BLaER1 (cell line): ENCODE results near the gene KCNIP4.

Source experiments
- H3K27ac ChIP-seq: shearing (Covaris generic); formaldehyde crosslinking; 2 replicates; pipeline ENCODE4 v1.8.1; 2022
- H3K27me3 ChIP-seq: shearing (Covaris generic); formaldehyde crosslinking; 2 replicates; pipeline ENCODE4 v1.8.1; 2022
- H3K36me3 ChIP-seq: shearing (Covaris generic); formaldehyde crosslinking; 2 replicates; pipeline ENCODE4 v1.8.1; 2022
- H3K4me1 ChIP-seq: shearing (Covaris generic); formaldehyde crosslinking; 2 replicates; pipeline ENCODE4 v1.8.1; 2022
- H3K4me2 ChIP-seq: shearing (Covaris generic); formaldehyde crosslinking; 2 replicates; pipeline ENCODE4 v1.8.1; 2022
- H3K4me3 ChIP-seq: shearing (Covaris generic); formaldehyde crosslinking; 2 replicates; pipeline ENCODE4 v1.8.1; 2022
- H3K9ac ChIP-seq: shearing (Covaris generic); formaldehyde crosslinking; 2 replicates; pipeline ENCODE4 v1.8.1; 2022
- H3K9me3 ChIP-seq: shearing (Covaris generic); formaldehyde crosslinking; 2 replicates; pipeline ENCODE4 v1.8.1; 2022
- H4K20me1 ChIP-seq: shearing (Covaris generic); formaldehyde crosslinking; 2 replicates; pipeline ENCODE4 v1.8.1; 2022
- Cebpa-rat ChIP-seq: shearing (Covaris generic); IDR thresholded peaks from 2 replicates; pipeline ENCODE4 v1.8.1; 2022

The KCNIP4 gene

DNA sequence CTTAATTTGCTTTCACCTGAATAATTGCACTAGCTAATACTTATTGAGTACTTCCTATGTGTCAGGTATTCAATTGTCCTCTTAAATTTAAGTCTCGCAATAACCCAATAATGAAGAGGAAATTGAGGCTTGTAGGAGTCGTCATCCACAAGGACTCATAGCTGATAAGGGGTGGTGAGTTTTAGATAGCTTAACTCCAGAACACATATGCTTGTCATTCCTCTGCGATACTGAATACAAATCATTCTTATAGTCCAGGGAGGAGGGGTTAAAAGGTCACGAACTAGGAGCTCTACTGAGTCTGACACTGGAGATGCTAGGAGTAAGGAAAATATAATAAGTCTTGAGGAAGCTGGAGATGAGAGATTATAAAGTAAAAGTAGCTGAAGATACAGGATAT lies 1249.8 kb downstream of the KCNIP4 start:
- Histone ChIP-seq H3K4me3 (no peak overlapping the region), H3K36me3 (no peaks in the 10 kb centered on the region), H3K4me1 (peaks cover 19% of the 10 kb centered on the region), H3K4me2 (no peak overlapping the region), H4K20me1 (no peaks in the 10 kb centered on the region), H3K27ac (no peak overlapping the region), H3K9ac (no peak overlapping the region), H3K27me3 (no peaks in the 10 kb centered on the region), H3K9me3 (no peaks in the 10 kb centered on the region)
- TF ChIP-seq Cebpa-rat, result no peak

DNA sequence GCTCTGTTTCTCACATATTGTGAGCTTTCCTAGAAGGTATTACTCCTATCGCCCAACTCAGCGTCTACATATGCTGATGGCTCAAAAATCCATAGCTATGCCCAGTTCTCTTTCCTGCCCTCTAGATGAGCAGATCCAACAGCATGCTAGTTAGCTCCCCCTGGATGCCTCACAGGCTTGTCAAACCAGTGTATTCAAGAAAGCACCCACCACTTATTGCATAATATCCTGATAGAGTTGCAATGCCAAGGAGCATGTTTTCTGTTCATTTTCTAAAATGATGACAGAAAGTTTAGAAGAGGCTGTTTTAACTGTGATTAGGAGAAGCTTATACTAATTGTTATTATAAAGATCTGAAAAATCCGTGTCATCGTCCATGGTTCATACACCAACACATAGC lies 1250.2 kb downstream of the KCNIP4 start:
- no peak overlapping the region for H3K9ac ChIP-seq
- H3K27ac ChIP-seq, result no peak overlapping the region
- H3K36me3 ChIP-seq, result no peaks in the 10 kb centered on the region
- no peak overlapping the region for H3K4me3 ChIP-seq
- no peak overlapping the region for H3K4me2 ChIP-seq
- H3K27me3 ChIP-seq, result no peaks in the 10 kb centered on the region
- 0 out of 2 replicates have a peak, but pooled peaks have one; percentile 23 for TF ChIP-seq Cebpa-rat
- H3K9me3 ChIP-seq, result no peaks in the 10 kb centered on the region
- no peaks in the 10 kb centered on the region for H4K20me1 ChIP-seq
- H3K4me1 ChIP-seq, result peaks cover 19% of the 10 kb centered on the region

DNA sequence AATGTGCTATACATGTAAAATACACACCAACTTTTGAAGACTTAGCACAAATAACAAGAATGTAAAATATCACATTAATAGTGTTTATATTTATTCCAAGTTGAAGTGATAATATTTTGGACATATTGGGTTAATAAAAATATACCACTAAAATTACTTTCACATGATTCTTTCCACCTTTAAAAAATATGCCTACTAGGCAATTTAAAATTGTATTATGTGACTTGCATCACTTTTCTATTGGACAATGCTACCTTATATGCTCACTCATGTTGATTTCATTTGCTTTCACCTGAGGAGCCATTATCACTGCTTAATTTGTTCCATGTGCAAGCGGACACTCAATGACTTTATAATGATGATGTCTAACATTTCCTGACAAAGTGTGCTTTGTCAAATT lies 1251.8 kb downstream of the KCNIP4 start:
- Histone ChIP-seq H3K4me3 (no peak overlapping the region), H3K9me3 (no peaks in the 10 kb centered on the region), H3K27me3 (no peaks in the 10 kb centered on the region), H3K9ac (no peak overlapping the region), H3K4me2 (no peak overlapping the region), H4K20me1 (no peaks in the 10 kb centered on the region), H3K36me3 (no peaks in the 10 kb centered on the region), H3K4me1 (peaks cover 19% of the 10 kb centered on the region), H3K27ac (no peak overlapping the region)
- TF ChIP-seq Cebpa-rat, result no peak

- no peak overlapping the region for H3K27ac ChIP-seq
- H3K4me3 ChIP-seq, result no peak overlapping the region
- no peaks in the 10 kb centered on the region for H3K4me1 ChIP-seq
- no peaks in the 10 kb centered on the region for H3K36me3 ChIP-seq
- TF ChIP-seq Cebpa-rat, result no peak
- H3K9me3 ChIP-seq, result no peaks in the 10 kb centered on the region
- H3K27me3 ChIP-seq, result no peaks in the 10 kb centered on the region
- no peak overlapping the region for H3K4me2 ChIP-seq
- no peaks in the 10 kb centered on the region for H4K20me1 ChIP-seq
- no peak overlapping the region for H3K9ac ChIP-seq
Observed at GRCh38 chr4:20687864-20688263, 1260.7 kb downstream of the KCNIP4 start.

DNA sequence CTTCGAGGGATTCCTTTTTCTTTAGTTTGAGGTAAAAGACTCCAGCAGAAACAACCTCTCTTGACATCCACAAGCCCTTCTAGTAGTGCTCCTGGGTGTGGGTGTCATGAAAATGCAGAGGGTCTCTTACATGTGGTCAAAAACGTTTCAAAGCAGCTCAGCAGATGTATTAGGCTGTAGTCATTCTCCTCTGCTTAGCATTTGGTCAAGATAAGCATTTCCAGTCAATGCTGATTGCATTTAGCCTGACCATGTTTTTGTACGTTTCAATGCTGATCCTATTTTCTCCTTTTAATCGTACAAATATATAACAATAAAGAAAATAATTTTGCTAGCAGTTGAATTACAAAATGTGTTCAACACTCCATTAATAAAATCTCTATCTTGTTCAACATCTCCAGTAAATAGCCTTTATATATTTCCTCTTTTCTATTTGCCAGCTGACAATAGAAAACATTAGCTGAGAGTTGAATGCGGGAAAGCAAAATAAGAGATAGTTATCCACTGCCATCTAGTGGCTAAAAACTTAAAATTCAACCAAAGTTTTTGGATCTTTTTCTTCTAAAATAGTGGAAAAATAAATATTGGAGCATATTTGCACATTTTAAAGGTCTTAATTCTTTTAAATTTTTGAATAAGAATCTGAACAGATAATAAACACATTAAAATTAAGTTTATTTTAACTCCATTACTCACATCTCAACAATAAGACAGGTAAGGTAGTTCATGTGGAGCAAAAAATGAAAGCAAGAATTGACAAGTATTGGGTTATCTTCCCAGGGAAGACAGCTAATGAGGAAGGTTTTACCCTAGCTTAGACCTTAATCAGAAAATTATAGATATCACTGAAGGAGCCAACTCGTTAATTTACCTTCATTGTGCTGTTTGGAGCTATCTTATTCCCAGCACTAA lies 1263.5 kb downstream of the KCNIP4 start:
- H3K27ac ChIP-seq, result no peak overlapping the region
- no peaks in the 10 kb centered on the region for H3K4me1 ChIP-seq
- no peaks in the 10 kb centered on the region for H4K20me1 ChIP-seq
- no peak overlapping the region for H3K9ac ChIP-seq
- no peak overlapping the region for H3K4me2 ChIP-seq
- no peaks in the 10 kb centered on the region for H3K36me3 ChIP-seq
- H3K4me3 ChIP-seq, result no peak overlapping the region
- no peaks in the 10 kb centered on the region for H3K27me3 ChIP-seq
- TF ChIP-seq Cebpa-rat, result no peak
- no peaks in the 10 kb centered on the region for H3K9me3 ChIP-seq

DNA sequence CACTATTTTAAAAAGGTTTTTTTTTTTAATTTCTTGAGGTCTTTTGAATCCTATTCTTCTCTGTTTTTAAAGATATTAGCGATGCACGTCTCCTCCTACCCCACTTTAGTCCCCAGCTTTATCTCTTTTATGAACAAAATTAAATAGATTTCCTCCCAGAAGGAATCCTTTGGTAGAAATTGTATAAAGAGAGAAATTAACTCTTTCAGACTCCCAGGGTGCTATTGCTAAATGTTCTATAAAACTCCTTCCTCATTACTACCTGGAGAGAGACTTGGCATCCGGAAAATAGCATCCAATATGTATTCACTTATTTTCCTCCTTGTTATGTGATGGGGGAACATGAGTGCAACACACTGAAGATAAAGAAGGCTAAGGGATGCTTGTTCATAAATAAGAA lies 1264.8 kb downstream of the KCNIP4 start:
- no peak for TF ChIP-seq Cebpa-rat

DNA sequence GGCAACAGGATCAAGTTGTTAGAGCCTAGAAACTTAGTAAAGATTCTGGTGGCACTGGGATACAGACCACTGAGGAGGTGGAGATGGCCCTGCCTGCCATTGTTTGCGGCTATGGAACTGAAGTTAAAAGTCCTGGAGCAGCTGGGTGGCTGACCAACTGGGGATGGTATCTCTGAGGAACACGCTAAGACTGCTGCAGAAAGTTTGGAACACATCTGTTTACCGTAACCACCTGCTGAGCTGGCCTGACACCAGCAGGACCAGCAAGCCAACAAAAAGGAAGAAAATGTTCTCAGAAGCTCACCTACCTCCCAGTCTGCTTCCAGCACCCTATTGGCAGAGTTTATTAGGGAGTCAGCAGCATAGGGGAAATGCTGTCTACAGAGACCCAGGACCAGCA lies 1265.7 kb downstream of the KCNIP4 start:
- Histone ChIP-seq H4K20me1 (no peaks in the 10 kb centered on the region), H3K36me3 (no peaks in the 10 kb centered on the region), H3K4me1 (no peaks in the 10 kb centered on the region), H3K4me3 (no peak overlapping the region), H3K27me3 (no peaks in the 10 kb centered on the region), H3K27ac (no peak overlapping the region), H3K9ac (no peak overlapping the region), H3K4me2 (no peak overlapping the region), H3K9me3 (no peaks in the 10 kb centered on the region)
- TF ChIP-seq Cebpa-rat, result no peak

More for the DNA sequence above, 1264.8 kb downstream of the KCNIP4 start:
- Histone ChIP-seq H3K4me2 (no peak overlapping the region), H3K36me3 (no peaks in the 10 kb centered on the region), H3K9ac (no peak overlapping the region), H3K27ac (no peak overlapping the region), H4K20me1 (no peaks in the 10 kb centered on the region), H3K27me3 (no peaks in the 10 kb centered on the region), H3K9me3 (no peaks in the 10 kb centered on the region), H3K4me1 (no peaks in the 10 kb centered on the region), H3K4me3 (no peak overlapping the region)

- no peak for TF ChIP-seq Cebpa-rat
- H3K4me2 ChIP-seq, result no peak overlapping the region
- H3K9me3 ChIP-seq, result no peaks in the 10 kb centered on the region
- no peak overlapping the region for H3K4me3 ChIP-seq
- no peaks in the 10 kb centered on the region for H3K27me3 ChIP-seq
- no peaks in the 10 kb centered on the region for H3K36me3 ChIP-seq
- H4K20me1 ChIP-seq, result no peaks in the 10 kb centered on the region
- no peak overlapping the region for H3K27ac ChIP-seq
- no peaks in the 10 kb centered on the region for H3K4me1 ChIP-seq
- no peak overlapping the region for H3K9ac ChIP-seq
Observed at GRCh38 chr4:20681271-20681670, 1267.3 kb downstream of the KCNIP4 start.

- no peak overlapping the region for H3K4me3 ChIP-seq
- no peak overlapping the region for H3K27ac ChIP-seq
- no peak for TF ChIP-seq Cebpa-rat
- no peak overlapping the region for H3K9ac ChIP-seq
- H4K20me1 ChIP-seq, result no peaks in the 10 kb centered on the region
- H3K4me1 ChIP-seq, result no peaks in the 10 kb centered on the region
- H3K36me3 ChIP-seq, result no peaks in the 10 kb centered on the region
- H3K9me3 ChIP-seq, result no peaks in the 10 kb centered on the region
- H3K4me2 ChIP-seq, result no peak overlapping the region
- no peaks in the 10 kb centered on the region for H3K27me3 ChIP-seq
Observed at GRCh38 chr4:20680736-20681135, 1267.8 kb downstream of the KCNIP4 start.

DNA sequence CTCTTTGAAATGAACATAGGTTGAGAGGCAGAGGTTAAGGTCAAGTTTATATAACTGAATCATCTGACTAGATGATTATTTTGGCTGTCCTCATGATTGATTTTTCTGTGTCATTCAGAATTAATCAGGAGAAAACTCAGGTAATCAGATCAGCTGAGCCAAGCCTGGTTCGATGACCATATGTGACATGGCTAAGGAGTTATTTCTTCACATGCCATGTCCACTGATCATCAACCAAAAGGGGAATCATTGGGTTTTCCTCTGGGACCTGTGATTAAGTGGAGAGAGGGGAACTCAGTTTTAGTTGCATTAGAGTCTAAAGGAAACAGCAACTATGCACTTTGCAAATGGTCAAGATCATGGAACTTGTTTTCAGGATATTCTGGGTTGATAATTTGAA lies 1268.6 kb downstream of the KCNIP4 start:
- Histone ChIP-seq H3K4me3 (no peak overlapping the region), H3K9me3 (no peaks in the 10 kb centered on the region), H3K27ac (no peak overlapping the region), H3K4me1 (no peaks in the 10 kb centered on the region), H3K9ac (no peak overlapping the region), H3K4me2 (no peak overlapping the region), H3K36me3 (no peaks in the 10 kb centered on the region), H3K27me3 (no peaks in the 10 kb centered on the region), H4K20me1 (no peaks in the 10 kb centered on the region)
- no peak for TF ChIP-seq Cebpa-rat
